Testis (tissue), 3 donors: ENCODE data around the gene RNASE8. TPM values are rescaled to one million over a fixed set of nuclear protein-coding genes. Genes with fewer than 3 reads are reported as not detected.
"Not testable (repeated sequence)": the region's sequence is repeated elsewhere in the genome, so short reads cannot be mapped to it uniquely, and the experiment has no call there.

Experiments used
- DNase-seq: peaks from one replicate; pipeline ENCODE4 v3.0.0-alpha.2; 2019
- H3K27ac ChIP-seq, 2 donors: fragments of 200-600 bp; sonication (generic); one replicate each; pipeline ENCODE4 v1.5.1; 2019
- H3K27me3 ChIP-seq: fragments of 200-600 bp; sonication (generic); one replicate; pipeline ENCODE4 v1.5.1; 2019
- H3K36me3 ChIP-seq: fragments of 200-600 bp; sonication (generic); one replicate; pipeline ENCODE4 v1.5.1; 2017; ENCODE audit warnings: low read depth; ENCODE audit errors: missing control alignments
- H3K4me1 ChIP-seq: fragments of 200-600 bp; sonication (generic); one replicate; pipeline ENCODE4 v1.5.1; 2019
- H3K4me3 ChIP-seq, 2 donors: fragments of 200-600 bp; sonication (generic); one replicate each; pipeline ENCODE4 v1.5.1; 2017 to 2019
- H3K9me3 ChIP-seq: fragments of 200-600 bp; sonication (generic); one replicate; pipeline ENCODE4 v1.5.1; 2017
- POLR2A ChIP-seq: fragments of 450-650 bp; IDR thresholded peaks from one replicate; pipeline ENCODE4 v1.6.1; 2017; ENCODE audit warnings: antibody characterized with exemption, mild to moderate bottlenecking, moderate library complexity
- WGBS, 2 donors: methylation state at CpG; one replicate each; pipeline ENCODE4 v1.1.5; 2018; 5-methylcytosine and 5-hydroxymethylcytosine counted together
- intact Hi-C: fragments of 100-400 bp; cut with DNase I; formaldehyde crosslinking; loops from one replicate; pipeline ENCODE4 v1.15.1; 2023; ENCODE audit warnings: low total_unique reads
- polyA plus RNA-seq: library from polyadenylated mRNA; stranded (reverse); fragments of 350-450 nt; fragmentation: Illumina TruSeq; extraction: RNeasy Lipid Tissue Mini Kit (QIAGEN cat#74804); gene quantifications from one replicate; pipeline ENCODE4 v1.2.3, GENCODE V29; 2014; ENCODE audit warnings: low read depth, low replicate concordance; ENCODE audit not compliant: insufficient read depth
- total RNA-seq, 2 donors: library from RNA; depleted of rRNA; stranded (reverse); fragments of >200 nt; gene quantifications; one replicate each; pipeline ENCODE4 v1.2.3, GENCODE V29; 2016
- TF ChIP-seq, protein P1 (sequence below), 3 experiments: fragments of 450-650 bp in 2 of 3; fragments of 200-600 bp in 1 of 3; sonication (generic) in 1 of 3; IDR thresholded peaks; one replicate each; pipeline ENCODE4 v1.5.1; 2016 to 2019; ENCODE audit warnings: antibody characterized with exemption in 3 of 3, mild to moderate bottlenecking in 2 of 3, moderate library complexity in 1 of 3

The RNASE8 gene
- total and polyA plus RNA-seq, 3 donors from 2014 or later = not detected

DNA sequence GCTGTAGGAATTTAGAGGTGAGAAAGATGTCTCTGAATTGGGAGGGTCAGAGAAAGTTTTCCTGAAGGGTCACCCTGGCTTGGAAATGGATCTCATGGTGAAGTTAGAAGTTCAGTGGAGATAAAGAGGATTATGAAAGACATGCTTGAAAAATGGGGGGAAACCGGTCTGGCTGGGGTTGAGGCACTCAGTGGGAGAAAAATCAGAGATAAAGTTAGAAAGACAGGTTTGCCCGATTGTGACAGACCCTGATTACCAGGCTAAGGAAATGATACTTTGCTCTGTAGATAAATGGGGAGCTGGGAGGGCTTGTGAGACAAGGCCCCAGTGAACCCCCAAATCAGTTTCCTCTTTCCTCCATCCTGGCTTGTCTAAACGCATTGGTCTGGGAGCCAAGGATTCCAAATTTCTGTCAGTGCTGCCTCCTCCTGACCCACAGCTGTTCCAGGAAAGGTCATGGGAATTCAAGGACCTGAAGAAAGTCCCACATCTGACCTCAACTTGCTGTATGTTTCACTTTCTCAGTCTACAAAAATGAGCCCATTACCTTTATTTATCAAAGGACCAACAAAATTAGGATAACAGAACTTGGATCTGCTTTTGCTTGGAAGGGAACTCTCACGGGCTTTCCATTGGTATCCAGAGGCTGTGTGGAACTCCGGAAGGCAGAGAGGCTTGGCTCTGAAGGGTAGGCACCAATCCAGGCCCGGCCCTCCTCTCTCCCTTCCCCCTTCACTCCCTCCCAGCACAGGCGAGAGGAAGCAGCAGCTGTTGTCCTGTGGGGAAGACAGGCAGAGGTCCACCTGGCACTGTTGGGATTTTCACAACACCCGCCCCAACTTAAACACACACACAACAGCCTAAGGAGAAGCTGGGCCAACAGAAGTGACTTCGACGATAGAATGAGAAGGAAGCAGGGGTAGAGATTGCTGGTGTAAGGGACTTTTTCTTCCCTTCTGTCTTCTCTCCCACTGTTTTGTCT lies 18.9 kb upstream of the RNASE8 start:
- no peak overlapping the region for H3K4me3 ChIP-seq

DNA sequence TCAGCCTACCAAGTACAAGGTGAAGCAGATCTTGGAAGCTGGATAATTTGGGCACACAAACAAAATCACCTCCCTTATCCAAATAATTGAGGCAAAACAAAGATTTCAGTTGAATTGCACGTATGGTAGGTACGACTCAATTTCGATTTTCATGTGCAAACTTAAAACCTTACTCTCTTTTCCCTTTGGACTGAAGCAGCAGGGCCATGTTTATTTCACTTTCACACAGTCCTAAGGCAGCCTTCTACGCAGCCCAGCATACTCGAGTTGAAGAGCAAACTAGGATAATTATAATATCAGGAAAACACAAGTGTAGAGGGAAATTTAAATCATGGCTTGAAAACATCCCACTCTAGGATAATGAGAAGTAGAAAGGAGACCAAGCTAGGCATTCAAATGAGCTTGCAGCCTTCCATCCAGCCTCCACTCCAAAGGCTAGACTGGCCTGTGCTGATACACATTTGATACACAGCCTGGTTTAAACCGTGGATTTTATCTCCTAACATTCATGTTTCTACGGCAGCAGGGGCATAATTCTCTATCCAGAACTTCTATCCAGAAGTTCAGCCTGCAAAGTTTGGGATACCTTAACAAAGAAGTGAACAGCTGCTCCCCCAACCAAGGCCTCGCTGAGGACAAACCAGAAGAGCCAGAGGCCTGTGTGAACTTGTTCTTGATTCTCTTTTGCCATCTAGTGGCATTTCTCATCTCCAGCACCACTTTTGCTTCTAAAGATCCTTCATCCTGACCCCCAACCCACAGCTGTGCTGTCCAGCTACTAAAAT lies 17.8 kb upstream of the RNASE8 start:
- intact Hi-C loops = no loop called here
- H3K27ac ChIP-seq = peak overlapping the region; percentile 0 to 64
- no peak for TF ChIP-seq POLR2A
- TF ChIP-seq, protein P1, sequence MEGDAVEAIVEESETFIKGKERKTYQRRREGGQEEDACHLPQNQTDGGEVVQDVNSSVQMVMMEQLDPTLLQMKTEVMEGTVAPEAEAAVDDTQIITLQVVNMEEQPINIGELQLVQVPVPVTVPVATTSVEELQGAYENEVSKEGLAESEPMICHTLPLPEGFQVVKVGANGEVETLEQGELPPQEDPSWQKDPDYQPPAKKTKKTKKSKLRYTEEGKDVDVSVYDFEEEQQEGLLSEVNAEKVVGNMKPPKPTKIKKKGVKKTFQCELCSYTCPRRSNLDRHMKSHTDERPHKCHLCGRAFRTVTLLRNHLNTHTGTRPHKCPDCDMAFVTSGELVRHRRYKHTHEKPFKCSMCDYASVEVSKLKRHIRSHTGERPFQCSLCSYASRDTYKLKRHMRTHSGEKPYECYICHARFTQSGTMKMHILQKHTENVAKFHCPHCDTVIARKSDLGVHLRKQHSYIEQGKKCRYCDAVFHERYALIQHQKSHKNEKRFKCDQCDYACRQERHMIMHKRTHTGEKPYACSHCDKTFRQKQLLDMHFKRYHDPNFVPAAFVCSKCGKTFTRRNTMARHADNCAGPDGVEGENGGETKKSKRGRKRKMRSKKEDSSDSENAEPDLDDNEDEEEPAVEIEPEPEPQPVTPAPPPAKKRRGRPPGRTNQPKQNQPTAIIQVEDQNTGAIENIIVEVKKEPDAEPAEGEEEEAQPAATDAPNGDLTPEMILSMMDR (IDR thresholded peaks at IDR 0.05) = peak; percentile 46 to 56 (median 55)
- peaks cover 22% of the 10 kb centered on the region for H3K4me1 ChIP-seq
- peak; percentile 60 for DNase-seq
- H3K36me3 ChIP-seq = no peaks in the 10 kb centered on the region
- H3K27me3 ChIP-seq = no peaks in the 10 kb centered on the region
- WGBS, 2 donors = 45 to 67% methylated on average over 8 of the region's 8 CpGs
- H3K9me3 ChIP-seq = no peaks in the 10 kb centered on the region
- H3K4me3 ChIP-seq = no peak overlapping the region

More for the DNA sequence above, 18.9 kb upstream of the RNASE8 start:
- H3K27ac ChIP-seq = peak overlapping the region in 1 of 2 donors; percentile 64
- WGBS, 2 donors = 44 to 46% methylated on average over 10 of the region's 10 CpGs
- H3K4me1 ChIP-seq = peaks cover 29% of the 10 kb centered on the region
- no peaks in the 10 kb centered on the region for H3K36me3 ChIP-seq
- DNase-seq = peak; percentile 84
- intact Hi-C loops = no loop called here
- H3K9me3 ChIP-seq = no peaks in the 10 kb centered on the region
- TF ChIP-seq, protein P1 (IDR thresholded peaks at IDR 0.05) = no peak
- no peak for TF ChIP-seq POLR2A
- H3K27me3 ChIP-seq = no peaks in the 10 kb centered on the region

DNA sequence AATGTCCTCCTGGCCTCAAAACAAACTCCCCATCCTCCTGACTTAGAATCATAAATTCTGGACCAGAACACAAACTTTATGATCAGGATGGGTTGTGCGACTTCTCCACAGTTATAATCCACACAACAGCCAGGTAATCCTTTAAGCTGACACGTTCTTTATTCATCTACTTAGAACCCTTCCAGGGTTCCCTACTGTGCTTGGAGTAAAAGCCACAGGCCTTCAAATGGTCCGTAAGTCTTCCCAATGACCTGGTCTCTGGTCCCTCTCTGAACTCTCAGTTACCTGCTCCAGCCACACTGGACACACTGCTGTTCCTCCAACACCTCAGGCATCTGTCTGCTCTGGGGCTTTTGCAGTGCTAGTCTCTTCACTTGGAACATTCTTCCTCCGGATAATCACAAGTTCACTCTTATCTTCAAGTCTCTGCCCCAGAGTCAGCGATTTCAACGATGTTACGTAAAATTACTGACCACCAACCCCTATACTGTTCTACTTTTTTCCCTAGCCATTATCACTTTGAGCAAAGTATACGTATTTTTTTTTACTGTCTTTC lies 17.2 kb upstream of the RNASE8 start:
- TF ChIP-seq POLR2A = no peak
- TF ChIP-seq, protein P1 (IDR thresholded peaks at IDR 0.05) = no peak
- intact Hi-C loops = no loop called here
- Histone ChIP-seq H3K36me3 (no peaks in the 10 kb centered on the region), H3K27me3 (no peaks in the 10 kb centered on the region), H3K4me3 (no peak overlapping the region), H3K27ac (peak overlapping the region in 1 of 2 donors; percentile 64), H3K9me3 (no peaks in the 10 kb centered on the region), H3K4me1 (peaks cover 15% of the 10 kb centered on the region)
- WGBS, 2 donors = 74 to 79% methylated on average over 8 of the region's 8 CpGs
- DNase-seq = no peak

DNA sequence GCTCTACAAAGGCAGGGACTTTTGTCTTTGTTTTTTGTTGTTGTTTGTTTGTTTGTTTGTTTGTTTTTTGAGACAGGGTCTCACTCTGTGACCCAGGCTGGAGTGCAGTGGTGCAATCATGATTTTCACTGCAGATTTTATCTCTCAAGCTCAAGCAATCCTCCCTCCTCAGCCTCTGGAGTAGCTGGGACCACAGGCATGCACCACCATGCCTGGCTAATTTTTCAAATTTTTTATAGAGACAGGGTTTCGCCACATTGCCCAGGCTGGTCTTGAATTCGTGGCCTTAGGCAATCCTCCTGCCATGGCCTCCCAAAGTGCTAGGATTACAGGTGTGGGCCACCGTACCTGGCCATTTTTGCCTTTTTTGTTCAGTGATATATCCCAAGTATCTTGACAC lies 16.7 kb upstream of the RNASE8 start:
- H3K4me3 ChIP-seq, H3K9me3 ChIP-seq, H3K36me3 ChIP-seq, DNase-seq, intact Hi-C loops, H3K27ac ChIP-seq, H3K27me3 ChIP-seq: not testable (repeated sequence)
- H3K4me1 ChIP-seq = peaks cover 14% of the 10 kb centered on the region
- WGBS, 2 donors = 90 to 92% methylated on average over 3 of the region's 3 CpGs
